Endometrial microvascular endothelial cells (primary cell): ENCODE data around the gene EEPD1. TPM values are rescaled to one million over a fixed set of nuclear protein-coding genes. Genes with fewer than 3 reads are reported as not detected.

Experiments
- in situ Hi-C: cut with HindIII; loops from 2 replicates; pipeline ENCODE4 v1.10.0; 2017; ENCODE audit warnings: low sequenced_read_pairs, low pct_unique_long_range_greater_than_20kb; ENCODE audit errors: inconsistent ontology term
- total RNA-seq: library from RNA; depleted of rRNA; stranded (reverse); fragments of >200 nt; gene quantifications from one replicate; pipeline ENCODE4 v1.2.3, GENCODE V29; 2015; ENCODE audit errors: inconsistent ontology term

EEPD1 gene
- total RNA-seq, 1 donor from 2014 or later, result 2.1 TPM

DNA sequence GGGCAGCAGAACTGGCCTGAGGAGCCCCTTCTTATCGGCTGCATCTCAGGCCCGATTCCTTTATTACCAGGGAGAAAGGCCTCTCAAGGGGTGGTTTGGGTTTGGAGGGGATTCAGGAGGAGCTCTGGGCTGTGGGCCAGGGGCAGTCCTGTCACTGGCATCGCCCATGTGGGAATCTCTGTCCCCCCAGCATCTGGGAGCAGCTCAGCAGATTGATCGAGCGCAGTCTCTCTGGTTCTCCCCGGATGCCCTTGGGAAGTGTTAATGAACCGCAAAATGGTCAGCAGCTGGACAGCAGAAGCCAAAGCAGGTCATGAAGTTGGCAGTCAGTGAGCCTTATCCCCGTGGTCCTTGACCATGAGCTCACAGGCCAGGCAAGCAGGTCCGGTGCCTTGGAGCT, 132.2 kb downstream of the EEPD1 start:
- in situ Hi-C loops, result no loop called here

DNA sequence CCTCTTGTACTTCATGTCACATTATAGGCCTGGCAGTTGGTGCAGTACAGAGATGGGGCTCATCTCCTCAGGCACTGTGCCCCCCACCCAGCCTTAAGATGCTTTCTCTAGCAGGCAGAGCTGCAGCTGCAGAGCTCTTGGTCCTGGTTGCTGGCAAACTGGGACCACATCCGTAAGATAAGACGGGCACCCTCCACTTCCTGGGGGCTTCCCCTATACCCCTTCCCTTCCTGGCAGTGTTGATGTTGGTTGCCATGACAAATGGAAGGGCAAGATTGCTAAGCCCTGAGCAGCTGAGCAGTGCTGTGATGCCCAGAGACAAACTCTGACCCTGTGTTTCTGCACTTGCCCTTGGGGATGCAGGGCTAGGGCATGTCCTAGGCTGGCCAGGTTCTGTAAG, 133.2 kb downstream of the EEPD1 start:
- in situ Hi-C loops, result no loop called here

DNA sequence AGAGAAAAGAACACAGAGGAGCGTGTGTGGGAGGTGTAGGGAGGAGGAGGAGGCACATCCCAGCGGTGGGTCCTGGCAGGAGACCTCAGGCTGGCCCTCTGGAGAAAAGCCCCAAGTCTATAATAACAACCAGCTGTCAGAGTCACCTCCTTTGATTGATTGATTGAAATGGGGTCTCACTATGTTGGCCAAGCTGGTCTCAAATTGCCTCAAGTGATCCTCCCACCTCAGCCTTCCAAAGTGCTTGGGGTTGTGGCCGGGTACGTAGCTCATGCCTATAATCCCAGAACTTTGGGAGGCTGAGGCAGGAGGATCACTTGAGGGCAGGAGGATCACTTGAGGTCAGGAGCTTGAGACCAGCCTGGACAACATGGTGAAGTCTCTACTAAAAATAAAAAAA, 133.6 kb downstream of the EEPD1 start:
- in situ Hi-C loops, result no loop called here

DNA sequence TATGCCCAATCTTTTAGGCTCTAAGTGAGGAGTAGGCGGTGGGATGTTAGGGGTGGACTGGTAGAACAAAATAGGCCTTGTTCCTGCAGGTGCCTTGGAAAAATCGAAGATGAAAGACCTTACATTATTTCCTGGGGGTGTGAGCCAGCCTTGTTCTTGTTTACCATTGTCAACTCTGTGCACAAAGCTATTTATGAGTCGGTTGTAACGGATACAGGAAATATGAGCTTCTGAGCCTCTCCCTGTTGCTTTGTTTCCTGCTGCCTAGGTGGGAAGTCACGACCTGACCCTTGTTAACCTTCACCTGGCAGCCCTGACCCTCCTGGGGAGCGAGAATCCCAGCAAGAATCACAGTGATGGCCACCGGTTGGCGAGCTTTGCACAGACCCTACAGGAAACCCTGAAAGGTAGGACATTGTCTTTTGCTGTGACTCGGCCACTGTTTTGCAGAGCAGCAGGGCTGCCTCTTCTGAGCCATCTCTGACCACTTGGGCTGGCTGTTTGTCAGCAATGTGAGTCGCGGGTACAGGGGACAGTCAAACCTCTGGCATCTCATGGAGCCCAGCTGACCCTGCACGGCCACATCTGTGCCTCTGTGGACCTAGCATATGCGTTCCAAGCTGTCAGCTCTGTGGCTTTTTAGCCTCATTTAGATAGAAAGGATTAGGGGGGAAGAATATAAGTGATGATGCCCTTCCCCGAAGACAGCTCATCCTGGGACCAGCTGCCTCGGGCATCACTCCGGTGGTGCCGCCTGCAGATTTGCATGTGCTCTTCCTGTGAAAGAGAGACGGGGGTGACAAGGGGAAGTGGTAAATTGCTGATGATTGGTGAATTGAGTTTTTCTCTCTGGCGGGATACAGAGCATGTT, 134.6 kb downstream of the EEPD1 start:
- in situ Hi-C loops, result no loop called here

DNA sequence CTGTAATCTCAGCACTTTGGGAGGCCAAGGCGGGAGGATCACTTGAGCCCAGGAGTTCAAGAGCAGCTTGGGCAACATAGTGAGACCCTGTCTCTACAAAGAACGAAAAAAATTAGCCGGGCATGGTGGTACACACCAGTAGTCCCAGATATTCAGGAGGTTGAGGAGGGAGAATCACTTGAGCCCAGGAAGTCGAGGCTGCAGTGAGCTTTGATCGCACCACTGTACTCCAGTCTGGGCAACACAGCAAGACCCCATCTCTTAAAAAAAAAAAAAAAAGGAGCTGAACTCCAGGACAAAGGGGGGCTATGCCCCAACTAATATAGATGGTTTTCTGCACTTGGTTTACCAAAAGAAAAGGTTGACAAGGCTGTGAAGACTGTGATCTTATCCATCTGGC, 135.4 kb downstream of the EEPD1 start:
- in situ Hi-C loops, result no loop called here

DNA sequence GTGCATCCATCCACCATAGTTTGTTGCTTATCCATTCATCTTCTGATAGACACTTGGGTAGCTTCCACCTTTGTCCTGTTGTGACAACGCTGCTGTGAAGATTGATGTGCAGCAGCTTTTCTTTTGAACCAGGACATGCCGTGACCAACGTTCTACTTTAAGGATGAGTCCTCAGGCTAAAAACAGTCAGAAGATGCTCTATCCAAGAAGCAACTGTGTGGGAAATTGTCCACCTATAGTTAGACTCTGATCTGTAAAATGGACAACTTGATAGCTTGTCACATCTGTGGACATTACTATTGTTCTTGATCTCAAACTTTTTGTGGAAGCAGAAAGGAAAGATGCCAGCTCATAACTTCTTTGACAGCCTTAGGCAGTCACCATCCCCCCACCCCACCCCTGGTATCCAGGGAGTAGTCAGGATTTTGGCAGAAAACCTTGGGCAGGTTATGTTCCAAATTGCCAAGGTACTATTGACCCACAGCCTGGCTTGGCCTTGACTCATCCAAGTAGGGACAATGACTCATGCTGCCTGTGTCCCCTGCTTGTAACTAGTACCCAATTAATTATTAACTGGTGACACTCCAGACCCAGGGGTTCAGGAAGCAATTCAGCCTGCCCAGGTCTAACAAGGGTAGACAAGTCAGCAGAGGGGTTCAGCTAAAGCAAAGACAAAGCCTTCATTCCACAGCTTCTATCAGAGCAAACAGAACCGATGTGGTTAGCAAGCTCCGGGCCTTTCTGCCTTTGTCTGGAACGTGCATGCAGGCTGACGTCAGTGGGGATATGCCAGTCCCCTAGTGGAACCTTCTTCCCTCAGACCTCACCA, 137.0 kb downstream of the EEPD1 start:
- in situ Hi-C loops, result no loop called here

DNA sequence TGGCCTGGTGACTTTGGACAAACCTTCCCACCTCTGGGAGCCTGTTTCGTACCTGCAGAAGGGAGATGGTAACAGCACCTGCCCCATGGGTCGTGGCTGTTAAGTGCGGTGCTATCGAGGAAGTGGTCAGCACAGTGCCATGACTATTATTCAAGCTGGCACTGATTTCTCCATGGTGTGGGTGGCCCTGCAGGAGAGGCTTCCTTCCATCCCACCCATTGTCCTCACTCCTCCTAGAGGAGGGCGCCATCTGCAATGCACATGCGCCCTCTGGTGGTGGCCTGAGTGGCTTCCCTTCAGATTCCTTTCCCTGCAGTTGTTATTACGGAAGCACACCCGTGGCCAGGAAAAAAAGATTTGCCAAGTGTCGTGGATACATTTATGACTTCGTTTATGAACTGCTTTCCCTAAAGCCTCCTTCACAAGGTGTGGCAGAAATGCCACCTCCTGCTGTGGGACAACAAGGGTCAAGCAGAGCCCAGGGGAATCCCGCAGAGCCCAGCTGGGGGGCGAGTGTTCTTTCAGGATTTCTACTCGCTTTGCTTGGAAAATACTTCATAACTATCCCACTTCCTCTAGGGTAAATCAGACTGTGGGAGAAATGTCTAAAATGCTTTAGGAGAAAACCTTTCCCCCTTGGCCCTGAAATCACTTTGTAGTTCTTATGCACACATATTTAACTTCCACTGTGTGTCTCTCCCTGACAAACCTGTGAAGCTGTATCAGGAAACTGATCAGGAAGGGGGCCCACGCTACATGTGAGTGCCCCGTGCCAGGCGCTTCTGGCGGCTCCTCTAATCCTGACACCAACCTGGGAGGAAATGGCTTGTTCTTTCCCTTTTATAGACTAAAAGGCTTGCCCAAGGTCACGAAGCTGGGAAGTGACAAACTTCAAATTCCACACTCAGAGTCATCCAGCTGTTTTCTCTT, 138.6 kb downstream of the EEPD1 start:
- in situ Hi-C loops, result no loop called here

DNA sequence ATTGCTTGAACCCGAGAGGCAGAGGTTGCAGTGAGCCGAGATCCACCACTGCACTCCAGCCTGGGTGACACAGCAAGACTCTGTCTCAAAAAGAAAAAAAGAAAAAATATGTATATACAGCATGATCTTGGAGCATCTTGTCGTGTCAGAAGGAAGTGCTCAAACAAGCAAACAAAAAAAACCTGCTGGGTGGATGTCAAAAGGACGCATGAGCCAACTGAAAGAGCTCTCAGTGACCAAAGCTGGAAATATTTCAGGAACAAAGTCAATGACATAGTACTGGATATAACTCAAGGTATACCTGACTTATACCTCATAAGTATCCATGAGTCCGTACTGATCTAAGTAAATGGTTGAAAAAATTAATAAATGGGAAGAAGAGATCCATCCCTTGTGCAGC, 142.0 kb downstream of the EEPD1 start:
- in situ Hi-C loops, result no loop called here

DNA sequence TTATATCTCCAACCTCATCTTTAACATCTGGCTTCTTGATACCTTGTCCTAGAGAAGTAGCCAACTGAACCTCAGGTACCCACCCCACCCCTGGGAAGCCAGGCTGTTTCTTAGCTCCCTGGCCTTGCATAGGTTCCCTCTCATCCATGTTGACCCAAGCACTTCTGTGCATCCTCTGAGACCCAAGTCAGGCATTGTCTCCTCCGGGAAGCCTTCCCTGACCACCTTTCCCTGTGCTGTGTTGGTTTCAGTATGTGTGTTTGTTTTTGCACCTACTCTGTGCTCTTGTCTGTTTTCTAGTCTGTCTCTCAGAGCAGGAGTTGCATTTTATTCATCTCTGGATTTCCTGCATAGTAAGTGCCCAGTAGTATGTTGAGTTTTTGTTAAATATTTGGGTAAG, 143.2 kb downstream of the EEPD1 start:
- in situ Hi-C loops, result no loop called here

DNA sequence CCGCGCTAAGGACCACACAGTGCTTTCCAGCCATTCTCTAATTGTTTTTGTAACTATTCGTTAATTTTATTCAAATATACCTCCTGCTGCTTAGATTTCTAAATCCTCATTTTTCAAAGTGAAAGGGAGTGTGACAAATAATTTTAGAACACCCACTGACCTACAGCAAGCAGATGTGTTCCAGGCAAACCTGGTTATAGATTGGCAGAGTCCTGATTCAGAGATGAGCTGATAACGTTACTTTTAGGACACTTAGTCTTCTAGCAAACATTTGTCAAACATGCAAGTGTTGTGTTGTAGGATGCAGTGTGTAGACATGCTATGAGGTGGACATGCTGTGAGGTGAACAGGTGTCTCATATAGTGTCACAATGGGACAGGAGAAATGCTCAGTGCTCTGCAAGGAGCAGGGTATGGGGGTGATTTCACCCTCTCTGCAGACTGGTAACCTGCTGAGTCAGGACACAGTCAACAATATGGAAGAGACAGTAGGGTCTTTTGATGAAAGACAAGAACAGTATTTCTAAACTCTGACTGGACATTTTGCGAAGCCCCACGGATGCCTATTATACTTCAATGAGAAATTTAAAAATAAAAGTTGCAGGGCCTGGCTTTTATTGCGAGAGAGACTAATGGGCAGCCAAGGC, 144.4 kb downstream of the EEPD1 start:
- in situ Hi-C loops, result no loop called here

DNA sequence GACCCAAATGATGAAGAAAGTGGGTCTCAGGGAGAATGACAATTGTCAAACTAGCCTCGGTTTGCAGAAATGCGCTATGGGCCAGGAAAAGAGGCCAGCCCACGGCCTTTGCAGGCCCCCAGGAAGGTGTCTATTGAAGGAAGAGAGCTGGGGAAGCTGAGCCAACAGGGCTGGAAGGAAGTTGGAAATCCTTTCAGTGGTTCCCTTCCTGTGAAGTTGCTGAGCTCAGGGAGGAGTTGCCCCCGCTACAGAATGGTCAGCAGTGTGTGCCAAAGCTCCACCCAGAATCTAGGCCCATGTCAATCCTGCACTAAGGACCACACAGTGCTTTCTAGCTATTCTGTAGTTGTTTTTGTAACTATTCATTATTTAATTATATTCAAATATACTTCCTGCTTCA, 145.1 kb downstream of the EEPD1 start:
- in situ Hi-C loops, result no loop called here

DNA sequence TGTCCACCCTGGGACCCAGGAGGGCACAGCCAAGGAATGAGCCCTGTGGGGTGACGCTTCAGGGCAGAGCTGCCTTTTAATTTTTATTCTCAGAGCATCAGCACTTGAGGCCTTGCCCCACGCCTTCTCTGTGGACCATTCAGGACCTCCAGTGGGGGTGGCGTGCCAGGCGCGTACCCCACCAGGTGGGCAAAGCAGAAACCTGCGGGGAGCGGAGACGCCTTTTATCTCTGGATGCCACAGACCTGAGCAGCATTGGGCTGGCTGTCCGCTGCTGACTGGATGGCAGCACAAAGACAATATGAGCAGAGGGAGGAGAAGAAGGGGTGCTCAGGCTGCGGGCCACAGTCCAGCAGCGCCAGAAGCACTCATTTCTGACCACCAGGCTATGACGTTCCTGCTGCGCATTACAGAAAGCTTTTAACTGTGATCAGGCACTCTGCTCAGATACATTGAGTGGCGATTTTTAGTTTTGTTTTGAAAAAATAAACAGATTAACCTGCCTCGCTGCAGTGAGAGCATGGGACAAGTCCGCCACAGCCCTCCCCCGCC, 146.2 kb downstream of the EEPD1 start:
- in situ Hi-C loops, result no loop called here

DNA sequence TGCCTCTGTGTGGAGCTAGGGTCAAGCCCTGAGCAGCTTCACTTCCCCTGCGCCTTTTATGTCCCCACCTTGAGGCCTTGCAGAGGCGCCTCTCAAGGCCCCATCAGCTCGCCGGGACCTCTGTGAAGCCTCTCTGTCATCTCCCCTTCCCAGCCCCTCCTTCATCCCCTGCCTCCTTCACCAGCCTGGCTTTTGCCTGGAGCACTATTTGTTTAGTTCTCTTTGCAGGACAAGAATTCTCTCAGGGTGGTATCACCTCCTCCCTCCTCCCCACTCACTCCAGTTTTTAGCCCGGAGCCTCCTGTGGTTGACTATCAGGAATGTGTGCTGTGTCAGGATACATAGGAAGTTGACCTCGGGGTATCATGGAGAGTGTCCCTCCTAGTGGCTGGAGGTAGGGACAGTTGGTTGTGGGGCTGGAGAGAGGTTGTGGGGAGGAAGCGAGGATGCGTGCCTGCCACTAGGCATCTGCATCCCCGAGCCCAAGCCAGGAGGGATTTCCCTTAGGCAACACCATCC, 146.8 kb downstream of the EEPD1 start:
- in situ Hi-C loops, result loop anchor here (25.0 kb wide), 1 partner anchor 313 kb away; no protein-coding TSS in a partner anchor

DNA sequence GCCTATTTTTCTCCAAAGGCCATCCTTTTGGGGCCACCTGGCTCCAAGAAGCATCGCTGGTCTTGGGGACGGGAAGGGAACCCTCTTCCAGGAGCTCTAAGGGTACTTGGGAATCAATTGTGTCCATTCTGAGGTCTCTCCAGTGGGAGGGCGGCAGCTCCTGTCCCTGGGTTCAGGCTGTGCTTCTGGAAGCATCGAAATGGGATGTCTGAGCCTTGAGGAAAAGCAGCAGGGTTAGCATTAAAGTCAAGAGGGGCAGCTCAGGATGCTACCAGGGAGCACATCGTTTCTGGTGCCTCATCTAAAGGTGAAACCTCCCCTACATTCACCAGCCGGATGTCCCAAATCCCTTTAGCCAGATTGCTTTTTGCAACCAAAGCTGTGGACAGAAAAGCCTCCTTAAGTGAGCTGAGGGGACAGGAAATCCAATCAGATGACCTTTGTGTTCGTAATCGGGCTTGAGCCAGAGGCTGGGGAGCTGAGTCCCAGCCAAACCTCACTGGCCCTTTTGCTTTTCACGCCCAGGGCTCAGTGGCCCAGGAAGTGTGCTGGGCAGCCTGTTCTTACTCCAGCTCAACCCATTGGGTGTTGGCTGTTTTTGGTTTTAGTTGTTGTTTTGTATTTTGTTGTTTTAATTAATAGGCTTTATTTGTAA, 147.8 kb downstream of the EEPD1 start:
- in situ Hi-C loops, result loop anchor here (25.0 kb wide), 1 partner anchor 314 kb away; no protein-coding TSS in a partner anchor

DNA sequence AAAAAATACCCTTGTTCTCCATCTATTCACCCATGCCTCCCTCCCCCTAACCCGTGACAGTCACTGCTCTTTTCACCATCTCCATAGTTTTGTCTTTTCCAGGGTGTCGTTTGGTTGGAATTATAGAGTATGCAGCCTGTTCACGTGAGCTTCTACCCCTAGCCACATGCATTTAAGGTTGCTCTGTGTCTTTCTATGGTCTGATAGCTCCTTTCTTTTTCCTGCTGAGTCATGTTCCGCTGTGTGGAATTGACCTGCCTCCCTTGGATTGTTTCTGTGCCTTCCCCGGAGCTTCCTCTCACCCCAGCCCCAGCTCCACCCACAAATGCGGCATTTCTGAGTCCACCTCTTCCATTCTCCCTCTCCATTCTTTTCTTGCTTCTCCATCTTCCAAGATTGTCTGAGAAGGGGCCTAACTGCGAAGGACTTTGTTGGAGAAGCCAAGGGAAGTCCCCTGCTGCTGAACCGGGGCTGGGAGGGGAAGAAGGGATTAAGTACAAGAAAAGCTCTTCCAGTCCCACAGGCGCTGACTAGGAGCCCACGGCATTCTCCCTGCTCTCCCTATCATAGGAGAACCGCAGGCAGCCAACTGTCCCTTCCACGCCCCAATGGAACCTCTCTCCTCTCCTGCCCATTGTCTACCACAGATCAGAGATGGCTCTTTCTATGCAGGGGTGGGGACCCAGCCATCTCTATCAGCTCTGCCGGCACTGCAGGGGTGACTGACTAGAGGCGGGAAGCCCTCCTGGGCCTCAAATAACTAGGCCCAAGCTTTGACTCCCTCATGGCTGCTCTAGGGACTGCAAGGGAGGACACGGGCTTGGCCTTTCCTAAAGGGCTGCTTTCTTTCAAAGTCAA, 149.1 kb downstream of the EEPD1 start:
- in situ Hi-C loops, result loop anchor here (25.0 kb wide), 1 partner anchor 315 kb away; no protein-coding TSS in a partner anchor

DNA sequence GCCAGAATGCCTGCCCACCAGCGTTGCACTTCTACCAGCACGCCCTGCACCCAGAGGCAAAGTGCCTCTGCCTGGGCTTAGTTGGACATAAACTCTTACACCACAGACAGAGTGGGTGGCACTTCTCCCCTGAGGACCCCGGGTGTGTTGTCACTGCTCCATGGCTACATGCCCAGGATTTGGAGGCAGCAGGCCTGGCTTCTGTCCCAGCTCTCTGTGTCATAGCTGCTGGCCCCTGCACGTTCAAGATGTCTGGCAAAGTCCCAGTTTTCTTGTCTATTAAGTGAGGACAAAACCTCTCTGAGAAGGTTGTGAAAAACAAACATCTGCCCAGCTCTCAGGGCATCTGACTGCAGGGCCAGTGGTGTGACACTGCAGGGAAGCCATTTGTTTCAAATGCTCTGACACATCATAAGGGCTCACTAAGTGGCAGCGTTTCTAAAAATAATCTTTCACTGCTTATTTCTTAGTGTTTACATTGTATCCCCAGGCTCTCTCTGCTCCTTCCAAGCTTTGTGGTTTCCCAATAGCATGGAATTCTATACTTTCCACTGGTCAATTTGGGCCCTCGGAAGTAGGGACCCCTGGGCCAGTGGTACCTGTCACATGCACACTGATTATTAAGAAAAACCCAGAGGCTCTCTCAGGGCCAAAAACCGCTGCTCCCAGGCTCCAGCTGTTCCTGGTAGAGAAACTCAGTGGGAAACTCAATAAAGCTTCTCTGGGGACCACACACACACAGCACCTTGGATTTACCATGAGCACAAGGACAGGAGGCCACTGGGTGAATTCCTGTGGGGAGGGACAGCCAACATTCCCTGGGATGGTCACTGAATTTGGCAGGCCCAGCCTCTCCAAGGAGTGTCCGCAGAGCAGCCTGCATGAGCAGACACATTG, 150.4 kb downstream of the EEPD1 start:
- in situ Hi-C loops, result loop anchor here (25.0 kb wide), 1 partner anchor 316 kb away; no protein-coding TSS in a partner anchor
